ENCODE results near the gene RUFY3. TPM values are rescaled to one million over a fixed set of nuclear protein-coding genes. Genes with fewer than 3 reads are reported as not detected.
A peak's percentile ranks its signal among the peaks of the same experiment; 100 is the strongest.
"Not testable (repeated sequence)": the region's sequence is repeated elsewhere in the genome, so short reads cannot be mapped to it uniquely, and the experiment has no call there.

The RUFY3 gene
- total and polyA plus RNA-seq, 4 donors = 7.4 to 96.9 (median 42.1) TPM

GRCh38 chr4:70769396-70769795 is 47.6 kb downstream of the RUFY3 start:
- H3K4me1 ChIP-seq (ENCODE audit: control insufficient read depth in 1 of 2, insufficient read depth in 2 of 2, low read length in 2 of 2); intact Hi-C loops (cut with DNase I); ATAC-seq (ENCODE audit: low FRiP score); H3K9me3 ChIP-seq (ENCODE audit: control insufficient read depth, low read length); DNase-seq; H3K4me3 ChIP-seq (ENCODE audit: low read length in 2 of 2); H3K27me3 ChIP-seq (ENCODE audit: control insufficient read depth in 1 of 2, insufficient read depth in 2 of 2, low read length in 1 of 2); H3K27ac ChIP-seq (ENCODE audit: low read depth in 1 of 2, low read length in 2 of 2); H3K36me3 ChIP-seq (ENCODE audit: control insufficient read depth in 1 of 2, insufficient read depth in 2 of 2, low read length in 1 of 2): not testable (repeated sequence)
- 46 to 98% methylated on average over 1 of the region's 1 CpG for WGBS, 2 donors

GRCh38 chr4:70772929-70773555 is 51.3 kb downstream of the RUFY3 start:
- Histone ChIP-seq H3K4me3 (ENCODE audit: low read length in 2 of 2) (no peak overlapping the region), H3K27me3 (ENCODE audit: control insufficient read depth in 1 of 2, insufficient read depth in 2 of 2, low read length in 1 of 2) (no peaks in the 10 kb centered on the region), H3K9me3 (ENCODE audit: control insufficient read depth, low read length) (no peaks in the 10 kb centered on the region), H3K4me1 (ENCODE audit: control insufficient read depth in 1 of 2, insufficient read depth in 2 of 2, low read length in 2 of 2) (no peaks in the 10 kb centered on the region), H3K36me3 (ENCODE audit: control insufficient read depth in 1 of 2, insufficient read depth in 2 of 2, low read length in 1 of 2) (peaks cover 3 to 4% of the 10 kb centered on the region in 2 donors), H3K27ac (ENCODE audit: low read depth in 1 of 2, low read length in 2 of 2) (no peak overlapping the region)
- no peak for DNase-seq
- 91 to 93% methylated on average over 6 of the region's 6 CpGs for WGBS, 2 donors
- no peak for ATAC-seq (ENCODE audit: low FRiP score)
- intact Hi-C loops (cut with DNase I) = no loop called here

GRCh38 chr4:70778888-70779422 is 57.2 kb downstream of the RUFY3 start:
- ATAC-seq (ENCODE audit: low FRiP score) = peak; percentile 56
- intact Hi-C loops (cut with DNase I) = no loop called here
- no peaks in the 10 kb centered on the region for H3K9me3 ChIP-seq (ENCODE audit: control insufficient read depth, low read length)
- WGBS, 2 donors = 6 to 11% methylated on average over 5 of the region's 5 CpGs
- no peak for DNase-seq
- H3K36me3 ChIP-seq (ENCODE audit: control insufficient read depth in 1 of 2, insufficient read depth in 2 of 2, low read length in 1 of 2) = peaks cover 0 to 6% of the 10 kb centered on the region in 2 donors
- H3K27ac ChIP-seq (ENCODE audit: low read depth in 1 of 2, low read length in 2 of 2) = peak overlapping the region in 1 of 2 donors; percentile 57
- no peak overlapping the region for H3K4me3 ChIP-seq (ENCODE audit: low read length in 2 of 2)
- H3K4me1 ChIP-seq (ENCODE audit: control insufficient read depth in 1 of 2, insufficient read depth in 2 of 2, low read length in 2 of 2) = no peaks in the 10 kb centered on the region
- no peaks in the 10 kb centered on the region for H3K27me3 ChIP-seq (ENCODE audit: control insufficient read depth in 1 of 2, insufficient read depth in 2 of 2, low read length in 1 of 2)

DNA sequence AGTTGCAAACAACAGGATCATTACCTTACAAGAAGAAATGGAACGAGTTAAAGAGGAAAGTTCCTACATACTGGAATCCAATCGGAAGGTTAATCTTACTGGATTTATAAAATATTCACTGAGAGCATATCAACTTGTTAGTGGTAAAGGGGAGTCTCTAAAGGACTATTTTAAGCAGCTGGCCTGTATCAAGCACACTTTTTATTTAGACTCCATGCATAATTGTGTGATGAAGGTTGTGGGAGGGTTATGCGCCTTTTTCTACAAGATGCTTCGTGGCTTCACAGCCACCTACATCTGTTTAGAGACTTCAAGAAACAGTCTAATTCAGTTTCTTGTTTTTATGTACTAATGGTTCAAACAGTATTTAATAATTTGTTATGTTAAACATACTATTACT is 61.3 kb downstream of the RUFY3 start:
- intact Hi-C loops (cut with DNase I) = loop anchor here in 1 of 2 donors (10.0 kb wide), 1 partner anchor 78 kb away; no protein-coding TSS in a partner anchor
- 81 to 90% methylated on average over 4 of the region's 4 CpGs for WGBS, 2 donors
- H3K36me3 ChIP-seq (ENCODE audit: control insufficient read depth in 1 of 2, insufficient read depth in 2 of 2, low read length in 1 of 2) = peaks cover 2% of the 10 kb centered on the region in 2 donors

GRCh38 chr4:70787496-70787895 is 65.7 kb downstream of the RUFY3 start:
- Histone ChIP-seq H3K27me3 (ENCODE audit: control insufficient read depth in 1 of 2, insufficient read depth in 2 of 2, low read length in 1 of 2) (no peaks in the 10 kb centered on the region), H3K27ac (ENCODE audit: low read depth in 1 of 2, low read length in 2 of 2) (no peak overlapping the region), H3K4me3 (ENCODE audit: low read length in 2 of 2) (no peak overlapping the region), H3K4me1 (ENCODE audit: control insufficient read depth in 1 of 2, insufficient read depth in 2 of 2, low read length in 2 of 2) (no peaks in the 10 kb centered on the region), H3K36me3 (ENCODE audit: control insufficient read depth in 1 of 2, insufficient read depth in 2 of 2, low read length in 1 of 2) (peaks cover 0 to 6% of the 10 kb centered on the region in 2 donors), H3K9me3 (ENCODE audit: control insufficient read depth, low read length) (no peaks in the 10 kb centered on the region)
- WGBS, 2 donors = 97 to 99% methylated on average over 5 of the region's 5 CpGs
- ATAC-seq (ENCODE audit: low FRiP score) (no peak), DNase-seq (no peak)
- intact Hi-C loops (cut with DNase I) = loop anchor here in 1 of 2 donors (10.0 kb wide), 1 partner anchor 83 kb away; no protein-coding TSS in a partner anchor

More for the DNA sequence above, 61.3 kb downstream of the RUFY3 start:
- Histone ChIP-seq H3K9me3 (ENCODE audit: control insufficient read depth, low read length) (no peaks in the 10 kb centered on the region), H3K27ac (ENCODE audit: low read depth in 1 of 2, low read length in 2 of 2) (no peak overlapping the region), H3K4me3 (ENCODE audit: low read length in 2 of 2) (no peak overlapping the region), H3K27me3 (ENCODE audit: control insufficient read depth in 1 of 2, insufficient read depth in 2 of 2, low read length in 1 of 2) (no peaks in the 10 kb centered on the region), H3K4me1 (ENCODE audit: control insufficient read depth in 1 of 2, insufficient read depth in 2 of 2, low read length in 2 of 2) (no peaks in the 10 kb centered on the region)
- no peak for DNase-seq
- no peak for ATAC-seq (ENCODE audit: low FRiP score)

DNA sequence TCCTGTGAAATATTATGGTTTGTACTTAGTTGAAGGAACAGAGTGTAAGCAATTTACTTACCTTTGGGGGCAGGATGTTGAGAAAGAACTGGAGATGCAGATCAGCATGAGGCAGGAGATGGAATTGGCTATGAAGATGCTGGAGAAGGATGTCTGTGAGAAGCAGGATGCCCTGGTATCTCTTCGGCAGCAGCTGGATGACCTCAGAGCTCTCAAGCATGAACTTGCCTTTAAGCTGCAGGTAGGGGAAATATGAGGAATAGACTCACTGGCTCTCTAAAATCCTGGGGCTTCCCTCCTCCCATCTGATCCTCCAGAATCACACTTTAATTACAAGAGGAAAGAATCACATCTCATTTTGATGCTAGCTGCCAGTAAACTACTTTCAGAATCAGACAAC is 67.0 kb downstream of the RUFY3 start:
- DNase-seq (no peak), ATAC-seq (ENCODE audit: low FRiP score) (no peak)
- H3K36me3 ChIP-seq (ENCODE audit: control insufficient read depth in 1 of 2, insufficient read depth in 2 of 2, low read length in 1 of 2) = peaks cover 0 to 8% of the 10 kb centered on the region in 2 donors
- H3K27me3 ChIP-seq (ENCODE audit: control insufficient read depth in 1 of 2, insufficient read depth in 2 of 2, low read length in 1 of 2) = no peaks in the 10 kb centered on the region
- intact Hi-C loops (cut with DNase I) = loop anchor here in 1 of 2 donors (10.0 kb wide), 1 partner anchor 84 kb away; no protein-coding TSS in a partner anchor
- 92 to 94% methylated on average over 1 of the region's 1 CpG for WGBS, 2 donors
- no peak overlapping the region for H3K27ac ChIP-seq (ENCODE audit: low read depth in 1 of 2, low read length in 2 of 2)
- no peaks in the 10 kb centered on the region for H3K4me1 ChIP-seq (ENCODE audit: control insufficient read depth in 1 of 2, insufficient read depth in 2 of 2, low read length in 2 of 2)
- H3K4me3 ChIP-seq (ENCODE audit: low read length in 2 of 2) = no peak overlapping the region
- no peaks in the 10 kb centered on the region for H3K9me3 ChIP-seq (ENCODE audit: control insufficient read depth, low read length)

GRCh38 chr4:70793626-70794025 is 71.9 kb downstream of the RUFY3 start:
- H3K4me3 ChIP-seq (ENCODE audit: low read length in 2 of 2) = no peak overlapping the region
- no peaks in the 10 kb centered on the region for H3K4me1 ChIP-seq (ENCODE audit: control insufficient read depth in 1 of 2, insufficient read depth in 2 of 2, low read length in 2 of 2)
- no peaks in the 10 kb centered on the region for H3K9me3 ChIP-seq (ENCODE audit: control insufficient read depth, low read length)
- H3K27me3 ChIP-seq (ENCODE audit: control insufficient read depth in 1 of 2, insufficient read depth in 2 of 2, low read length in 1 of 2) = no peaks in the 10 kb centered on the region
- no peak for DNase-seq
- no peak overlapping the region for H3K27ac ChIP-seq (ENCODE audit: low read depth in 1 of 2, low read length in 2 of 2)
- WGBS, 2 donors = 94 to 97% methylated on average over 6 of the region's 6 CpGs
- H3K36me3 ChIP-seq (ENCODE audit: control insufficient read depth in 1 of 2, insufficient read depth in 2 of 2, low read length in 1 of 2) = peaks cover 0 to 15% of the 10 kb centered on the region in 2 donors
- intact Hi-C loops (cut with DNase I) = no loop called here
- no peak for ATAC-seq (ENCODE audit: low FRiP score)

GRCh38 chr4:70801265-70801809 is 79.6 kb downstream of the RUFY3 start:
- no peaks in the 10 kb centered on the region for H3K4me1 ChIP-seq (ENCODE audit: control insufficient read depth in 1 of 2, insufficient read depth in 2 of 2, low read length in 2 of 2)
- H3K4me3 ChIP-seq (ENCODE audit: low read length in 2 of 2) = no peak overlapping the region
- H3K27me3 ChIP-seq (ENCODE audit: control insufficient read depth in 1 of 2, insufficient read depth in 2 of 2, low read length in 1 of 2) = no peaks in the 10 kb centered on the region
- no peak for DNase-seq
- intact Hi-C loops (cut with DNase I) = no loop called here
- H3K27ac ChIP-seq (ENCODE audit: low read depth in 1 of 2, low read length in 2 of 2) = no peak overlapping the region
- WGBS, 2 donors = 92 to 93% methylated on average over 1 of the region's 1 CpG
- ATAC-seq (ENCODE audit: low FRiP score) = no peak
- H3K36me3 ChIP-seq (ENCODE audit: control insufficient read depth in 1 of 2, insufficient read depth in 2 of 2, low read length in 1 of 2) = peaks cover 0 to 5% of the 10 kb centered on the region in 2 donors
- H3K9me3 ChIP-seq (ENCODE audit: control insufficient read depth, low read length) = no peaks in the 10 kb centered on the region
